GM21825 (cell line): ENCODE results near the gene GRM1.

Experiments
- ATAC-seq: cut with Tn5 transposase; IDR thresholded peaks from one replicate; pipeline ENCODE4 v1.9.1; 2021; ENCODE audit warnings: mild to moderate bottlenecking, moderate library complexity; ENCODE audit not compliant: unreplicated experiment

GRM1 gene

GRCh38 chr6:146361128-146361924 lies 332.5 kb downstream of the GRM1 start:
- no peak for ATAC-seq

DNA sequence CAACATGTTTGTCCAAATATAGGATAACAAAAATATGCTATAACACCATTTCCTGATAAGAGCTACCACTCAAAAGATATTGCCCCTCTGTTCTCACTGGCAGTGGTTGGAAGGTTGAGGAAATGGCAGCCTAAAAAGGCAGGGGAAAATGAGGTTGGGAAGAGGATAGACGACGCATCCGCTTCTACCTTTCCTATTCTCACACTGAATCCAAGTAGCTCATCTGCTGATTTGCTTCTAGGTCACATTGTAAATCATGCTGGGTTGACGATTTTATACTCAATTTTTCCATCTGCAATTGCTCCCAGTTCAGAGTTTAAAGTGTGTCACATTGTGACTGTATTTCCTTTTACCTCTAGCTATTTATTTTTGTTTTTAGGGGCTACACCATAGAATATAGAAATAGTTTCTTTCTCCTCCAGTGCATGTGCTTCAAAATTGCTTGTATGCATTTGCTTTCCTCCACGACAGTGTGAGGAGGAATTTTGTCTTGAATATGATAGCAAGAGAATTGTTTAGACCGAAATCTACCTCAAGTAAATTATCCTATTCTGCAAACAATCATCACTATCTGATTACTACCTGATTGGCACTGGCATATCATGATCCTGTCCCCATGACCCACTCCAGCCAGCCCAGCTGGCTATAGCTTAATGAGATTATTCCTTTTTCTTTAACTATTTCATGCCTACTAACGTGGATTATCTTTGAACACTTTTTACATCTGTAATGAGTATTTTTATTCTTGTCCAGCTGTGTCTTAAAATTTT lies 335.2 kb downstream of the GRM1 start:
- ATAC-seq, result no peak

DNA sequence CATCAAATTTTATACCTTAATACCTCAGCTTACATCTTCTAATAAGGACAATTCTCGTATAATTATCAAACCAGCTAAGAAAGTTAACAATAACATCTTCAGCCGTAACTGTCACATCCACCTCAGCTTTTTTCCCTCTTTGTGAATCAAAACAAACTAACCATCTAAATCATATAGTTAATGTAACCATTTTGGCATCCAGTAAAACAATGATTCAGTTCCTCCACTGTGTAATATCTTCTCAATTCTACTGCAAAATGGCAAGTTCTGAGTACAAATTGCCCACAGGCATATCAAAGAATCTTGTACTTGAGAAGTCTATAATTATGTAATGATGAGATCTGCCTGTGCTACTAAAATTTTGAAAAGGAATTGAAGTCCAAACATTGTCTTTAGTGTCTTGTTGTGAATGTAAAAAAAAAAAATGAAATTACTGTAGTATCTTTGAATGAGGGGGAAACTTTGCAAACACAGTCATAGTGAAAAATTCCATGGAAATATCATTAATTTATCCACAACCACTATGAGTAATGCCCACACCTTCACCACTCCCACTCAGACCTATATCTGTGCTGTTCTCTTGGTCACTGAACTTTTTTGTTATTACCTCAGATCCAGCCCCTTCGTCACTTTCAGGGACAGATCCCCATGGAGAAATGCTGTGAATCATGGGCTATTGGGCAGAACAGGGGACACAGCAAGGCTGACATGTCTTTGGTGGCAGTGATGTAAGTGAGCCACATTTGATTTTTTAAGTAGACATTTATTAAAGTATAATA lies 336.1 kb downstream of the GRM1 start:
- ATAC-seq, result no peak

- no peak for ATAC-seq
Measured at GRCh38 chr6:146367061-146367460, 338.2 kb downstream of the GRM1 start.

- no peak for ATAC-seq
Measured at GRCh38 chr6:146369866-146370265, 341.0 kb downstream of the GRM1 start.

GRCh38 chr6:146381486-146381885 lies 352.6 kb downstream of the GRM1 start:
- ATAC-seq, result no peak

DNA sequence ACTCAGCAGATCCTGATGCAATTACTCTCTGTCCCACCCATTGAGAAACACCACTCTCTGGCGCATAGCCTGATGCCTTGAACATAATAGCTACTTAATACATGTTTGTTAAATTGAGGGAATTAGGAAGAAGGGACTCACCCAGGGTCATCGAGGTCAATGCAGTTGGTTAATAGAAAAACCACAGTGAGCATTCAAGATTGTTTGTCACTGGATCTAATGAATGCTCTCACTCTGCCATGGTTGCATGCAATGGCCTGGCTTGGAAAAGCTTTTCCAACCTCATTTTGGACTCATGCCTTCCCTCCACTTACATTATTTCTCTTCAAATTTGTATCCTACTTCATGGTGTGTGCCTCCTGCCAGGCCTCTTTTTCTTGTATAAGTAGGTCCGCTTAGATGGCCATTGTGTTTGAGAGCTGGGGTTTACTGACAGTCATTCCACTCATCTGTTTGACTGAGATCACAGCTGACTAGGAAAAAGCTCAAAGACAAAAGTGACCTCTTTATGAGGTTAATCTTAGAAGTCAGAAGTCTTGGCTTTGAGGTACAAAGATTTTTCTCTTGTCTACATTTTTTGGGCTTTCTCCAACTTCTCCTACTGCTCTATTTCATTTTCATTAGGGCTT lies 360.0 kb downstream of the GRM1 start:
- no peak for ATAC-seq

DNA sequence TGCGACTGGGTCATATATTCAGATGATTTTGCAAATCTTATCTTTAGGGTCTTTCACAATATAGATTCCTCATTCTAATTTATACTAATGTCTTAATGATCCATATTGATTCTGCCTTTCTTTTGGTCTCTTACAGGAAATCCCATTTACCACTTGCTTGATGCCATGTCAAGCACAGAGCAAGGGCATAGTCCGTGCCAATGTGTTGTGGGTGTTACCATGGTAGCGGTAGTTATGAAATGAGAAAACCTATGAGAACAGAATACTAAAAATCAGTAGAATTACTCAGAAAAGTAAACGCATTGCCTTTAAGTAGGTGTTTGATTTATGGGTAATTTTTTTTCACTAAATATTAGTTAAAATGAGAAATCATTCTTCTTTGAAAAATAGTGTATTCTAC lies 360.9 kb downstream of the GRM1 start:
- no peak for ATAC-seq

GRCh38 chr6:146397638-146398037 lies 368.8 kb downstream of the GRM1 start:
- no peak for ATAC-seq

DNA sequence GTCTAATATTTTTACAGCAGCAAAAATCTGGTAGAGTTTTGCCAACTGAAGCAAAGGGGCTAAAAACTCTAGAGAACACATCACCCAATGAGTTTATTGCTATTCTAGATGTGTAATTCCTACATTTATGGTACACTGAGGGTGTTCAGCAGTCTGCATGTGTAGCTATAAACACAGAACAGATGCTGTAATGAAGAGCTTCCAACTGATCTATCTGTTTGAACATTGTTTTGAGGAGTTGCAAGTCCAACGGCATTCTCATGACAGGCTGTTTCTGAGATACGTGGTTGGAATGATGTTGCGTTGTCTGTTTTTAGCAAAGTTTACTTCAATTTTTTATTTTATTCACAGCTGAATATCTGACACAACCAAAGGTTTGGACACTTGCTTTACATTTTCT lies 373.6 kb downstream of the GRM1 start:
- ATAC-seq, result no peak

GRCh38 chr6:146408583-146408982 lies 379.7 kb downstream of the GRM1 start:
- no peak for ATAC-seq

- ATAC-seq, result no peak
Measured at GRCh38 chr6:146410851-146411595, 382.2 kb downstream of the GRM1 start.

- ATAC-seq, result no peak
Measured at GRCh38 chr6:146419576-146419975, 390.7 kb downstream of the GRM1 start.

DNA sequence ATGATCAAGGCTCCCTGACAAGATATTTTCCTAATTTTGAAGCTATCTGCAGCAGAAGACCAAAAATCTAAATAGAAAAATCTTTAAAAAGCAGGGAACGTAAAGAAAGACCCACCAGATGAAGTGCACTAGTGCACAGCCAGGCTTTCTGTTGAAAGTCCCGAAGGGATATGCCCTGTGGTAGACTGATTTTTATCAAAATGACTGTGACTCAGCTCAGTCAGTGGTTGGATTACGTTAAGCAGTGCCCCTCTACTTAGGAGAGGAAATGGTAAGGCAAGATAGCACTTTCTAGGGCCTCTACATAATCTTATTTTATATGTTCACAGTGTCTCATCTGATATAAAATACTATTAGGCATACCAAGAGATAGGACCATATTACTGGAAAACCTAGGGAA lies 391.4 kb downstream of the GRM1 start:
- ATAC-seq, result no peak

GRCh38 chr6:146422789-146423375 lies 394.0 kb downstream of the GRM1 start:
- no peak for ATAC-seq

- no peak for ATAC-seq
Measured at GRCh38 chr6:146423452-146423851, 394.6 kb downstream of the GRM1 start.

- no peak for ATAC-seq
Measured at GRCh38 chr6:146426516-146426915, 397.7 kb downstream of the GRM1 start.

GRCh38 chr6:146429831-146430230 lies 401.0 kb downstream of the GRM1 start:
- no peak for ATAC-seq

- ATAC-seq, result no peak
Measured at GRCh38 chr6:146433881-146434731, 405.2 kb downstream of the GRM1 start.
